ENCODE results near the gene SLC6A13.

DNA sequence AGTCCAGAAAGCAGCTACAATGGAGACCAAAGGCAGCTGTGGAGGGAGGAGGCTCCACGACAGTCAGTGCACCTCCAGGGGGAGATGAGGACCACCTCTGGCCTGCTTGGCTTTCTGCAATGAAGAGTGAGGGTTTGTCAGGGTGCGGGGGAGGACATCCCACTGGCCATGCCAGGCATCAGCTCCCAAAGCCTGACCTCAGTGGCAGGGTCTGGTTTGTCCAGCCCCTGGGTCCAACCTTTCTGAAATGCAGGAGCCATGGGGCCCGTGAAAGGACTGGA lies 83.9 kb downstream of the SLC6A13 start:
- TF ChIP-seq, protein P1, sequence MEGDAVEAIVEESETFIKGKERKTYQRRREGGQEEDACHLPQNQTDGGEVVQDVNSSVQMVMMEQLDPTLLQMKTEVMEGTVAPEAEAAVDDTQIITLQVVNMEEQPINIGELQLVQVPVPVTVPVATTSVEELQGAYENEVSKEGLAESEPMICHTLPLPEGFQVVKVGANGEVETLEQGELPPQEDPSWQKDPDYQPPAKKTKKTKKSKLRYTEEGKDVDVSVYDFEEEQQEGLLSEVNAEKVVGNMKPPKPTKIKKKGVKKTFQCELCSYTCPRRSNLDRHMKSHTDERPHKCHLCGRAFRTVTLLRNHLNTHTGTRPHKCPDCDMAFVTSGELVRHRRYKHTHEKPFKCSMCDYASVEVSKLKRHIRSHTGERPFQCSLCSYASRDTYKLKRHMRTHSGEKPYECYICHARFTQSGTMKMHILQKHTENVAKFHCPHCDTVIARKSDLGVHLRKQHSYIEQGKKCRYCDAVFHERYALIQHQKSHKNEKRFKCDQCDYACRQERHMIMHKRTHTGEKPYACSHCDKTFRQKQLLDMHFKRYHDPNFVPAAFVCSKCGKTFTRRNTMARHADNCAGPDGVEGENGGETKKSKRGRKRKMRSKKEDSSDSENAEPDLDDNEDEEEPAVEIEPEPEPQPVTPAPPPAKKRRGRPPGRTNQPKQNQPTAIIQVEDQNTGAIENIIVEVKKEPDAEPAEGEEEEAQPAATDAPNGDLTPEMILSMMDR (IDR thresholded peaks at IDR 0.05): no peak
- no peak for TF ChIP-seq POLR2A (IDR thresholded peaks at IDR 0.05)

All from right lobe of liver (tissue), 4 donors.